SU-DHL-6 (cell line): Measurements from ENCODE around the gene ACTL8.

ENCODE experiments used
- H2AFZ ChIP-seq: fragments of 200-600 bp; sonication (generic); 2 replicates; pipeline ENCODE4 v1.6.1; 2014; ENCODE audit warnings: low read depth, mild to moderate bottlenecking, moderate library complexity, mixed read lengths, antibody characterized with exemption, low read length; ENCODE audit not compliant: severe bottlenecking
- H3F3A ChIP-seq: fragments of 200-600 bp; shearing (Covaris generic); 2 replicates; pipeline ENCODE4 v1.6.0; 2016; ENCODE audit warnings: antibody characterized with exemption, mild to moderate bottlenecking; ENCODE audit not compliant: insufficient read depth
- H3K27ac ChIP-seq: fragments of 200-600 bp; sonication (generic); 2 replicates; pipeline ENCODE4 v1.5.1; 2016; ENCODE audit warnings: low read depth, mild to moderate bottlenecking, low read length, moderate library complexity, mixed read lengths
- H3K27me3 ChIP-seq: fragments of 200-600 bp; sonication (generic), shearing (Covaris generic); 2 replicates; pipeline ENCODE4 v1.6.0; 2014; ENCODE audit warnings: mild to moderate bottlenecking, low read length
- H3K36me3 ChIP-seq: fragments of 200-600 bp; sonication (generic); 2 replicates; pipeline ENCODE4 v1.6.1; 2014; ENCODE audit warnings: mild to moderate bottlenecking, low read length, mixed read lengths
- H3K4me2 ChIP-seq: fragments of 300-600, 200-600 bp; shearing (Covaris generic), sonication (generic); 2 replicates; pipeline ENCODE4 v1.6.0; 2014; ENCODE audit warnings: low read length, low read depth, mild to moderate bottlenecking; ENCODE audit not compliant: poor library complexity, severe bottlenecking
- H3K4me3 ChIP-seq: fragments of 200-600 bp; sonication (generic); 2 replicates; pipeline ENCODE4 v1.5.1; 2014; ENCODE audit warnings: antibody characterized with exemption, low read length, mild to moderate bottlenecking, mixed read lengths; ENCODE audit not compliant: insufficient read depth, poor library complexity, severe bottlenecking
- H3K79me2 ChIP-seq: fragments of 200-600 bp; sonication (generic); 2 replicates; pipeline ENCODE4 v1.6.1; 2014; ENCODE audit warnings: mild to moderate bottlenecking, low read length, moderate library complexity; ENCODE audit not compliant: insufficient read depth
- H3K9ac ChIP-seq: fragments of 200-600 bp; sonication (generic); 2 replicates; pipeline ENCODE4 v1.7.0; 2014; ENCODE audit warnings: mild to moderate bottlenecking, low read length
- H3K9me2 ChIP-seq: fragments of 200-600 bp; sonication (generic); replicated peaks from 2 replicates; pipeline ENCODE4 v1.6.1; 2014; ENCODE audit warnings: low read length; ENCODE audit not compliant: insufficient read depth
- H3K9me3 ChIP-seq: fragments of 200-600 bp; sonication (generic); 2 replicates; pipeline ENCODE4 v1.6.1; 2014; ENCODE audit warnings: low read length, mixed read lengths; ENCODE audit not compliant: insufficient read depth
- H4K20me1 ChIP-seq: fragments of 200-600 bp; sonication (generic); 2 replicates; pipeline ENCODE4 v1.6.1; 2014; ENCODE audit warnings: low read depth, mild to moderate bottlenecking, antibody characterized with exemption, low read length, moderate library complexity, mixed read lengths
- CTCF ChIP-seq: fragments of 200-600 bp; sonication (generic); IDR thresholded peaks from one replicate; pipeline ENCODE4 v1.5.1; 2017; ENCODE audit warnings: antibody characterized with exemption, mild to moderate bottlenecking, low read length, moderate library complexity; ENCODE audit not compliant: insufficient read depth, poor library complexity, severe bottlenecking
- EZH2phosphoT487 ChIP-seq: fragments of 200-600 bp; sonication (generic), shearing (Covaris generic); conservative IDR thresholded peaks from 2 replicates; pipeline ENCODE4 v1.6.1; 2018; ENCODE audit warnings: mild to moderate bottlenecking, antibody characterized with exemption, low read length, moderate library complexity, mixed read lengths

The ACTL8 gene

GRCh38 chr1:17857996-17858395, 102.9 kb downstream of the ACTL8 start:
- Histone ChIP-seq H3K27ac (no peak overlapping the region), H3K9me3 (no peaks in the 10 kb centered on the region), H3K27me3 (no peaks in the 10 kb centered on the region), H4K20me1 (no peaks in the 10 kb centered on the region), H3K9me2 (no peaks in the 10 kb centered on the region), H3K4me2 (no peak overlapping the region), H3K36me3 (no peaks in the 10 kb centered on the region), H3F3A (no peaks in the 10 kb centered on the region), H3K9ac (no peak overlapping the region), H3K79me2 (no peaks in the 10 kb centered on the region), H2AFZ (no peak overlapping the region), H3K4me3 (no peak overlapping the region)
- TF ChIP-seq EZH2phosphoT487 (no peak), CTCF (no peak)

GRCh38 chr1:17860812-17861211, 105.7 kb downstream of the ACTL8 start:
- no peak overlapping the region for H3K9ac ChIP-seq
- H3F3A ChIP-seq: no peaks in the 10 kb centered on the region
- H3K9me2 ChIP-seq: no peaks in the 10 kb centered on the region
- H3K36me3 ChIP-seq: no peaks in the 10 kb centered on the region
- H3K79me2 ChIP-seq: no peaks in the 10 kb centered on the region
- H3K9me3 ChIP-seq: no peaks in the 10 kb centered on the region
- H4K20me1 ChIP-seq: no peaks in the 10 kb centered on the region
- H3K27ac ChIP-seq: no peak overlapping the region
- no peak overlapping the region for H2AFZ ChIP-seq
- no peak overlapping the region for H3K4me3 ChIP-seq
- no peaks in the 10 kb centered on the region for H3K27me3 ChIP-seq
- H3K4me2 ChIP-seq: no peak overlapping the region
- TF ChIP-seq CTCF (no peak), EZH2phosphoT487 (no peak)

- Histone ChIP-seq H3K4me2 (no peak overlapping the region), H3F3A (no peaks in the 10 kb centered on the region), H3K27me3 (no peaks in the 10 kb centered on the region), H3K27ac (no peak overlapping the region), H3K4me3 (no peak overlapping the region), H3K79me2 (no peaks in the 10 kb centered on the region), H2AFZ (no peak overlapping the region), H3K9me3 (no peaks in the 10 kb centered on the region), H3K9ac (no peak overlapping the region), H4K20me1 (no peaks in the 10 kb centered on the region), H3K36me3 (no peaks in the 10 kb centered on the region), H3K9me2 (no peaks in the 10 kb centered on the region)
- TF ChIP-seq EZH2phosphoT487 (no peak), CTCF (no peak)
Measured at GRCh38 chr1:17861685-17862084, 106.6 kb downstream of the ACTL8 start.
